Endodermal cell (in vitro differentiated cells): Measurements from ENCODE around the gene IL25. TPM values are rescaled to one million over a fixed set of nuclear protein-coding genes. Genes with fewer than 3 reads are reported as not detected.

ENCODE experiments used
- DNase-seq: peaks from one replicate; pipeline ENCODE4 v3.0.0-alpha.2; 2017
- H3K27ac ChIP-seq: 2 replicates; pipeline ENCODE4 v1.5.1; 2013; ENCODE audit warnings: mild to moderate bottlenecking, low read depth, low read length, moderate library complexity
- H3K27me3 ChIP-seq: 2 replicates; pipeline ENCODE4 v1.6.1; 2013; ENCODE audit warnings: mild to moderate bottlenecking, low read length, moderate library complexity; ENCODE audit not compliant: insufficient read depth, control insufficient read depth, poor library complexity, severe bottlenecking
- H3K36me3 ChIP-seq: 2 replicates; pipeline ENCODE4 v1.7.0; 2013; ENCODE audit warnings: mild to moderate bottlenecking, low read length, moderate library complexity; ENCODE audit not compliant: control insufficient read depth, insufficient read depth
- H3K4me1 ChIP-seq: one replicate; pipeline ENCODE4 v1.7.0; 2013; ENCODE audit warnings: low read length; ENCODE audit not compliant: control insufficient read depth, insufficient read depth
- H3K4me3 ChIP-seq: 2 replicates; pipeline ENCODE4 v1.5.1; 2013; ENCODE audit warnings: mild to moderate bottlenecking, low read length, moderate library complexity
- H3K9ac ChIP-seq: 2 replicates; pipeline ENCODE4 v1.6.1; 2013; ENCODE audit warnings: mild to moderate bottlenecking, low read length, moderate library complexity; ENCODE audit not compliant: poor library complexity, severe bottlenecking; ENCODE audit errors: extremely low read depth
- H3K9me3 ChIP-seq: 2 replicates; pipeline ENCODE4 v1.6.1; 2013; ENCODE audit warnings: mild to moderate bottlenecking, low read length, moderate library complexity; ENCODE audit not compliant: control insufficient read depth
- H3K27ac Mint-ChIP-seq: 2 replicates; pipeline ENCODE4 v1.8.0; 2020; ENCODE audit warnings: mixed read lengths
- H3K27me3 Mint-ChIP-seq: 2 replicates; pipeline ENCODE4 v1.8.0; 2021; ENCODE audit warnings: mild to moderate bottlenecking, mixed read lengths; ENCODE audit not compliant: insufficient read depth
- H3K36me3 Mint-ChIP-seq: 2 replicates; pipeline ENCODE4 v1.8.0; 2020; ENCODE audit warnings: low read depth, mixed read lengths
- H3K4me1 Mint-ChIP-seq: 2 replicates; pipeline ENCODE4 v1.8.0; 2020; ENCODE audit warnings: mixed read lengths
- H3K4me3 Mint-ChIP-seq: 2 replicates; pipeline ENCODE4 v1.8.0; 2020; ENCODE audit warnings: mild to moderate bottlenecking, moderate library complexity, mixed read lengths
- H3K9me3 Mint-ChIP-seq: 2 replicates; pipeline ENCODE4 v1.8.0; 2020; ENCODE audit warnings: mild to moderate bottlenecking, mixed read lengths
- CTCF ChIP-seq: fragments of 200-600 bp; sonication (generic); conservative IDR thresholded peaks from 2 replicates; pipeline ENCODE4 v1.5.0; 2021; ENCODE audit warnings: antibody characterized with exemption, mild to moderate bottlenecking
- WGBS, 2 experiments: methylation state at CpG; one replicate each; pipeline versions ENCODE4 v1.1.5 to v1.1.7; 2013; ENCODE audit warnings: missing lambda C conversion rate in 2 of 2, mixed read lengths in 1 of 2; ENCODE audit not compliant: insufficient coverage in 1 of 2, insufficient read length in 1 of 2; 5-methylcytosine and 5-hydroxymethylcytosine counted together
- total RNA-seq, 2 donors: library from RNA; stranded (reverse); fragmentation: NEBNext Ultra II Directional in 1 of 2; extraction: Animal tissue kit (Norgen Biotek cat#: 25700) in 1 of 2; gene quantifications; 2 replicates in 1 of 2; 3 replicates in 1 of 2; pipeline ENCODE4 v1.2.1, GENCODE V29; 2021

The IL25 gene
- total RNA-seq, 2 donors from 2014 or later, result not detected

- H3K27me3 ChIP-seq, result peaks cover 8% of the 10 kb centered on the region
- Mint-ChIP-seq H3K27ac (peak overlapping the region; percentile 83), H3K4me3 (peak overlapping the region; percentile 90), H3K4me1 (peaks cover 28% of the 10 kb centered on the region), H3K36me3 (peaks cover 19% of the 10 kb centered on the region), H3K27me3 (peaks cover 31% of the 10 kb centered on the region), H3K9me3 (no peaks in the 10 kb centered on the region)
- no peaks in the 10 kb centered on the region for H3K4me1 ChIP-seq
- DNase-seq, result peak; percentile 97
- WGBS, 2 experiments, result 3 to 4% methylated on average over 18 to 32 of the region's 34 CpGs
- no peak for TF ChIP-seq CTCF
- H3K9me3 ChIP-seq, result no peaks in the 10 kb centered on the region
- H3K4me3 ChIP-seq, result peak overlapping the region; percentile 59
- H3K36me3 ChIP-seq, result peaks cover 19% of the 10 kb centered on the region
- H3K27ac ChIP-seq, result peak overlapping the region; percentile 97
- H3K9ac ChIP-seq, result no peak overlapping the region
Observed at GRCh38 chr14:23366426-23366921, 6.1 kb upstream of the IL25 start.

GRCh38 chr14:23370221-23370620, 2.4 kb upstream of the IL25 start:
- no peak overlapping the region for H3K4me3 ChIP-seq
- peaks cover 8% of the 10 kb centered on the region for H3K27me3 ChIP-seq
- no peak overlapping the region for H3K27ac ChIP-seq
- TF ChIP-seq CTCF, result no peak
- no peak overlapping the region for H3K9ac ChIP-seq
- no peaks in the 10 kb centered on the region for H3K36me3 Mint-ChIP-seq
- peaks cover 44% of the 10 kb centered on the region for H3K27me3 Mint-ChIP-seq
- no peaks in the 10 kb centered on the region for H3K9me3 ChIP-seq
- DNase-seq, result no peak
- peaks cover 13% of the 10 kb centered on the region for H3K4me1 Mint-ChIP-seq
- no peaks in the 10 kb centered on the region for H3K4me1 ChIP-seq
- H3K9me3 Mint-ChIP-seq, result no peaks in the 10 kb centered on the region
- 67 to 74% methylated on average over 1 of the region's 1 CpG for WGBS, 2 experiments
- no peak overlapping the region for H3K27ac Mint-ChIP-seq
- no peak overlapping the region for H3K4me3 Mint-ChIP-seq
- no peaks in the 10 kb centered on the region for H3K36me3 ChIP-seq

GRCh38 chr14:23371865-23372264, 744 bp upstream of the IL25 start:
- no peak overlapping the region for H3K4me3 ChIP-seq
- no peak overlapping the region for H3K27ac ChIP-seq
- DNase-seq, result no peak
- Mint-ChIP-seq H3K27ac (no peak overlapping the region), H3K36me3 (no peaks in the 10 kb centered on the region), H3K9me3 (no peaks in the 10 kb centered on the region), H3K27me3 (peaks cover 46% of the 10 kb centered on the region), H3K4me1 (peaks cover 9% of the 10 kb centered on the region), H3K4me3 (no peak overlapping the region)
- 96 to 100% methylated on average over 1 of the region's 1 CpG for WGBS, 2 experiments
- H3K9ac ChIP-seq, result no peak overlapping the region
- no peaks in the 10 kb centered on the region for H3K4me1 ChIP-seq
- H3K36me3 ChIP-seq, result no peaks in the 10 kb centered on the region
- no peak for TF ChIP-seq CTCF
- H3K9me3 ChIP-seq, result no peaks in the 10 kb centered on the region
- peaks cover 8% of the 10 kb centered on the region for H3K27me3 ChIP-seq
